NCI-H345 treated with DMSO at 0.1 percent for 48 hours (cell line): Measurements from ENCODE around the gene SLC8A3.
"Not testable (repeated sequence)": the region's sequence is repeated elsewhere in the genome, so short reads cannot be mapped to it uniquely, and the experiment has no call there.

ENCODE experiments used
- DNase-seq: peaks from one replicate; lab custom pipeline; 2025; ENCODE audit not compliant: unreplicated experiment; lab: John Stamatoyannopoulos, UW

Gene SLC8A3

GRCh38 chr14:70188659-70189455 lies at the start of gene SLC8A3:
Gene SLC8A3, minus strand, starts transcription at chr14:70188951. Its CDS starts 20,529 bp downstream, at chr14:70168422.
- no peak for DNase-seq

GRCh38 chr14:70237710-70238109 lies 49.0 kb upstream of the SLC8A3 start:
- no peak for DNase-seq

GRCh38 chr14:70234066-70234950 lies 45.6 kb upstream of the SLC8A3 start:
- no peak for DNase-seq

GRCh38 chr14:70231756-70232544 lies 43.2 kb upstream of the SLC8A3 start:
- DNase-seq, result not testable (repeated sequence)

GRCh38 chr14:70229877-70230640 lies 41.3 kb upstream of the SLC8A3 start:
- DNase-seq, result not testable (repeated sequence)

GRCh38 chr14:70213721-70214282 lies 25.1 kb upstream of the SLC8A3 start:
- DNase-seq, result no peak

GRCh38 chr14:70212752-70213151 lies 24.0 kb upstream of the SLC8A3 start:
- DNase-seq, result no peak

GRCh38 chr14:70208380-70208779 lies 19.6 kb upstream of the SLC8A3 start:
- DNase-seq, result no peak

- DNase-seq, result no peak
Observed at GRCh38 chr14:70203686-70204085, 14.9 kb upstream of the SLC8A3 start.

- DNase-seq, result no peak
Observed at GRCh38 chr14:70201994-70202393, 13.2 kb upstream of the SLC8A3 start.

- DNase-seq, result no peak
Observed at GRCh38 chr14:70193396-70193795, 4.6 kb upstream of the SLC8A3 start.

- DNase-seq, result no peak
Observed at GRCh38 chr14:70192915-70193314, 4.2 kb upstream of the SLC8A3 start.

- no peak for DNase-seq
Observed at GRCh38 chr14:70190156-70190555, 1.4 kb upstream of the SLC8A3 start.

- no peak for DNase-seq
Observed at GRCh38 chr14:70189456-70190077, 816 bp upstream of the SLC8A3 start.

- no peak for DNase-seq
Observed at GRCh38 chr14:70188322-70188658, 461 bp downstream of the SLC8A3 start.

GRCh38 chr14:70186900-70187451 lies 1.8 kb downstream of the SLC8A3 start:
- DNase-seq, result no peak

- no peak for DNase-seq
Observed at GRCh38 chr14:70183991-70184390, 4.8 kb downstream of the SLC8A3 start.

GRCh38 chr14:70181276-70181675 lies 7.5 kb downstream of the SLC8A3 start:
- no peak for DNase-seq

GRCh38 chr14:70180718-70181117 lies 8.0 kb downstream of the SLC8A3 start:
- no peak for DNase-seq
